Fibroblast of lung (primary cell): ENCODE measurements around the gene SLCO6A1.

Experiments used
- EZH2 ChIP-seq: IDR thresholded peaks from 2 replicates; pipeline ENCODE4 v1.5.1; 2012; ENCODE audit warnings: low read length, control low read depth, mild to moderate bottlenecking; ENCODE audit errors: missing control alignments
- TF ChIP-seq, protein P1 (sequence below), 2 donors: IDR thresholded peaks in 1 of 2; conservative IDR thresholded peaks in 1 of 2; 1 replicate in 1 of 2; 2 replicates in 1 of 2; pipeline ENCODE4 v1.5.1; 2011 to 2012; ENCODE audit warnings: low read length in 2 of 2, control low read depth in 1 of 2, inconsistent platforms in 1 of 2, low read depth in 1 of 2, mild to moderate bottlenecking in 1 of 2

- TF ChIP-seq EZH2 = no peak
- TF ChIP-seq, protein P1, sequence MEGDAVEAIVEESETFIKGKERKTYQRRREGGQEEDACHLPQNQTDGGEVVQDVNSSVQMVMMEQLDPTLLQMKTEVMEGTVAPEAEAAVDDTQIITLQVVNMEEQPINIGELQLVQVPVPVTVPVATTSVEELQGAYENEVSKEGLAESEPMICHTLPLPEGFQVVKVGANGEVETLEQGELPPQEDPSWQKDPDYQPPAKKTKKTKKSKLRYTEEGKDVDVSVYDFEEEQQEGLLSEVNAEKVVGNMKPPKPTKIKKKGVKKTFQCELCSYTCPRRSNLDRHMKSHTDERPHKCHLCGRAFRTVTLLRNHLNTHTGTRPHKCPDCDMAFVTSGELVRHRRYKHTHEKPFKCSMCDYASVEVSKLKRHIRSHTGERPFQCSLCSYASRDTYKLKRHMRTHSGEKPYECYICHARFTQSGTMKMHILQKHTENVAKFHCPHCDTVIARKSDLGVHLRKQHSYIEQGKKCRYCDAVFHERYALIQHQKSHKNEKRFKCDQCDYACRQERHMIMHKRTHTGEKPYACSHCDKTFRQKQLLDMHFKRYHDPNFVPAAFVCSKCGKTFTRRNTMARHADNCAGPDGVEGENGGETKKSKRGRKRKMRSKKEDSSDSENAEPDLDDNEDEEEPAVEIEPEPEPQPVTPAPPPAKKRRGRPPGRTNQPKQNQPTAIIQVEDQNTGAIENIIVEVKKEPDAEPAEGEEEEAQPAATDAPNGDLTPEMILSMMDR (conservative IDR thresholded peaks at IDR 0.05 in 1 of 2, IDR thresholded peaks at IDR 0.05 in 1 of 2; ENCODE audit: low read depth in 1 of 2, low read length in 2 of 2) = no peak
Measured at GRCh38 chr5:102421647-102422046, 77.2 kb downstream of the SLCO6A1 start.
